Left ventricle myocardium inferior (tissue), 1 donor: ENCODE data around the gene MTHFS. TPM values are rescaled to one million over a fixed set of nuclear protein-coding genes. Genes with fewer than 3 reads are reported as not detected.

Experiments
- DNase-seq: peaks from one replicate; pipeline ENCODE4 v3.0.0-alpha.2; 2020
- H3K27ac ChIP-seq: fragments of 200-600 bp; replicated peaks from 2 replicates; pipeline ENCODE4 v1.8.0; 2021
- H3K27me3 ChIP-seq: fragments of 200-600 bp; 2 replicates; pipeline ENCODE4 v1.8.0; 2021; ENCODE audit warnings: low read depth
- H3K36me3 ChIP-seq: fragments of 200-600 bp; 2 replicates; pipeline ENCODE4 v1.8.0; 2021
- H3K4me1 ChIP-seq: fragments of 200-600 bp; 2 replicates; pipeline ENCODE4 v1.8.0; 2021
- H3K4me3 ChIP-seq: fragments of 200-600 bp; 2 replicates; pipeline ENCODE4 v1.8.0; 2021; ENCODE audit warnings: mild to moderate bottlenecking, moderate library complexity
- H3K9me3 ChIP-seq: fragments of 200-600 bp; replicated peaks from 2 replicates; pipeline ENCODE4 v1.8.0; 2021
- intact Hi-C: fragments of 100-400 bp; cut with micrococcal nuclease; formaldehyde crosslinking; loops from one replicate; pipeline ENCODE4 v1.11.0; 2022
- total RNA-seq: library from RNA; stranded (reverse); fragmentation: NEBNext Ultra II Directional; extraction: Animal tissue kit (Norgen Biotek cat#: 25700); gene quantifications from one replicate; pipeline ENCODE4 v1.2.1, GENCODE V29; 2021
- TF ChIP-seq, protein P1 (sequence below): fragments of 200-600 bp; IDR thresholded peaks from 2 replicates; pipeline ENCODE4 v1.8.0; 2021; ENCODE audit warnings: antibody characterized with exemption, mild to moderate bottlenecking, borderline replicate concordance
- donor health status: DM: no; HTN: yes; CAD: no; lungs with severe emphysema.

Gene MTHFS
- total RNA-seq, 1 donor from 2014 or later, result 21.4 TPM

DNA sequence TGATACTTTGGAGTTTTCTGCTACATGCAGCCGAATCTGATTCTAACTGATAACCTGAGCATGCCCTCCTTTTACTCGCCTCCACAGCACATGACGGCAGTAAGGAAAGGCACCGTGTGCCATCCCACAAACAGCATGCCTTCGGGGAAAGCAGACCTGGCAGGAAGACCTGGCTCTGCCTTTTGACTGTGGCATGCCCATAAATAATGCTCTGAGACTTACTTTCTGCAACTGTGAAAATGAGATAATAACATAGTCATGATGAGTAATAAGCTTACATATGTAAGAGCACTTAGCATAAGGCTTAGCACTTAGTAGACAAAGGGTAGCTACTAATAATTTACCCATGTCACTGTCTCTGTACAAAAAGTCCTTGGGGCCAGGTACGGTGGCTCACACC is 32.9 kb downstream of the MTHFS start:
- no peaks in the 10 kb centered on the region for H3K9me3 ChIP-seq
- no peaks in the 10 kb centered on the region for H3K27me3 ChIP-seq
- H3K36me3 ChIP-seq, result peaks cover 3% of the 10 kb centered on the region
- no peak for DNase-seq
- H3K27ac ChIP-seq, result no peak overlapping the region
- intact Hi-C loops, result no loop called here
- TF ChIP-seq, protein P1, sequence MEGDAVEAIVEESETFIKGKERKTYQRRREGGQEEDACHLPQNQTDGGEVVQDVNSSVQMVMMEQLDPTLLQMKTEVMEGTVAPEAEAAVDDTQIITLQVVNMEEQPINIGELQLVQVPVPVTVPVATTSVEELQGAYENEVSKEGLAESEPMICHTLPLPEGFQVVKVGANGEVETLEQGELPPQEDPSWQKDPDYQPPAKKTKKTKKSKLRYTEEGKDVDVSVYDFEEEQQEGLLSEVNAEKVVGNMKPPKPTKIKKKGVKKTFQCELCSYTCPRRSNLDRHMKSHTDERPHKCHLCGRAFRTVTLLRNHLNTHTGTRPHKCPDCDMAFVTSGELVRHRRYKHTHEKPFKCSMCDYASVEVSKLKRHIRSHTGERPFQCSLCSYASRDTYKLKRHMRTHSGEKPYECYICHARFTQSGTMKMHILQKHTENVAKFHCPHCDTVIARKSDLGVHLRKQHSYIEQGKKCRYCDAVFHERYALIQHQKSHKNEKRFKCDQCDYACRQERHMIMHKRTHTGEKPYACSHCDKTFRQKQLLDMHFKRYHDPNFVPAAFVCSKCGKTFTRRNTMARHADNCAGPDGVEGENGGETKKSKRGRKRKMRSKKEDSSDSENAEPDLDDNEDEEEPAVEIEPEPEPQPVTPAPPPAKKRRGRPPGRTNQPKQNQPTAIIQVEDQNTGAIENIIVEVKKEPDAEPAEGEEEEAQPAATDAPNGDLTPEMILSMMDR, result no peak
- H3K4me1 ChIP-seq, result no peaks in the 10 kb centered on the region
- H3K4me3 ChIP-seq, result no peak overlapping the region

GRCh38 chr15:79862191-79862590 is 34.6 kb downstream of the MTHFS start:
- Histone ChIP-seq H3K27me3 (no peaks in the 10 kb centered on the region), H3K4me3 (no peak overlapping the region), H3K36me3 (no peaks in the 10 kb centered on the region), H3K9me3 (no peaks in the 10 kb centered on the region), H3K27ac (no peak overlapping the region), H3K4me1 (no peaks in the 10 kb centered on the region)
- intact Hi-C loops, result no loop called here
- TF ChIP-seq, protein P1, result no peak
- DNase-seq, result no peak

DNA sequence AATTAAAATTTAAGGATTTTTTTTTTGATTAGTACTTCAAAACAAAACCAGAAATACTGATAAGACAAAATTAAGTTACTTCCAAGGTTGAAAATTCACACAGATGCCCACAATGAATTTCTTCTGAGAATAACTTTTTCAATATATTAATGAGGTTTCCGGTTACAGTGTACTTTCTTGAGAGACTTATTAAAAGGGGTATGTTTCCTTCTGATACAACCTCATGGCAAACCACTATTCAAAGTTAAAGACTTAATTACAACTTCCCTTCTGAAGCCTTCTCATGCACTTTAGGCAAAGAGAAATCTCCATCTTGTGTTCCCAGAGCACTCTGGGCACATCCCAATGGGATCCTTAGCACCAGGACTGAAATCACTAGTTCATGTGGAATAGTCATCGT is 36.2 kb downstream of the MTHFS start:
- Histone ChIP-seq H3K36me3 (no peaks in the 10 kb centered on the region), H3K27ac (no peak overlapping the region), H3K4me1 (no peaks in the 10 kb centered on the region), H3K27me3 (no peaks in the 10 kb centered on the region), H3K4me3 (no peak overlapping the region), H3K9me3 (no peaks in the 10 kb centered on the region)
- no peak for DNase-seq
- TF ChIP-seq, protein P1, result no peak
- intact Hi-C loops, result no loop called here

- H3K9me3 ChIP-seq, result no peaks in the 10 kb centered on the region
- no peak overlapping the region for H3K27ac ChIP-seq
- TF ChIP-seq, protein P1, result peak; percentile 31
- no peak for DNase-seq
- intact Hi-C loops, result no loop called here
- no peaks in the 10 kb centered on the region for H3K36me3 ChIP-seq
- no peaks in the 10 kb centered on the region for H3K27me3 ChIP-seq
- H3K4me1 ChIP-seq, result no peaks in the 10 kb centered on the region
- no peak overlapping the region for H3K4me3 ChIP-seq
These were observed 38.3 kb downstream of the MTHFS start for GRCh38 chr15:79858469-79858868.

DNA sequence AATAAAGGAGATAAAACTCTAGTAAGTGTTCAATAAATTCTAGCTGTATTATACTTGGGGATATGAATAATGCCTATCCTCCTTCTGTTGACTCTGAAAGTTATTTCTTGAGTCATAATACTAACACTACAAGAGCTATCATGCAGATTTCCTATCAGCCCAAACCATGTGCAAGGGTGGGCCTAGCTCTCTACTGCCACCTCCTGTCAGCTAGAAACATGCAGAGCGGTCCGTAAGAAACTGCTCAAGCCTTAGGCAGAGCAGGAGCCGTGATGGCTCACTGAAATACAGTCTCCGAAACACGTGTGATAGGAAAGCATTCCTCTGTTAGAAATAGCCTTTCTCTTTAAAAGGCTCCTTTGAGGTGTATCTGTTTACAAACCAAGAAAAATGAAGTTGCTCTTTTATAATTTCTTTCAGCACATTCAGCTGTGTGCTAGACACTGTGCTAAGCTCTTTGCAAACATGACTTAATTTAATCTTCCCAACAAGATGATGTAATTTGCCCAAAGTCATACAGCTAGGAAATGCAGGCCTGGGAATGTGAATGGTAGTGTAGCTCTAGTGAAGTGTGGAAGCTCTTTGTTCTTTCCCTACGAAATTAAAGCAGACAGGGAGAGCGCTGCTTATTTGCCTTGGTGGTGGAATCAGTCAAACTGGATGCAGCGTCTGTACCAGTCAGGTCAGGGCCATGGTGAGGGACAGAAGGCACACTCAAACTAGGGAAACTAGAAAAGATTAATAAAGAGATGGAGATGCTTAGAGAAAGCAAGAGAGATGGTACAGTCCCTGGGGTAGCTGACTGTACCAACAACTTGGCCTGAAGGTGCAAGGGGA is 43.1 kb downstream of the MTHFS start:
- Histone ChIP-seq H3K4me3 (no peak overlapping the region), H3K27me3 (no peaks in the 10 kb centered on the region), H3K9me3 (no peaks in the 10 kb centered on the region), H3K4me1 (no peaks in the 10 kb centered on the region), H3K36me3 (no peaks in the 10 kb centered on the region), H3K27ac (no peak overlapping the region)
- DNase-seq, result peak; percentile 29
- intact Hi-C loops, result loop anchor here (5.0 kb wide), 1 partner anchor 471 kb away; no protein-coding TSS in a partner anchor
- TF ChIP-seq, protein P1, result peak; percentile 93
